Measurements from ENCODE around the gene FBXL16. TPM values are rescaled to one million over a fixed set of nuclear protein-coding genes. Genes with fewer than 3 reads are reported as not detected.

The FBXL16 gene
- total and polyA plus RNA-seq, 2 of the 13 experiments (the other 11 are each of a cell fraction or from before 2014, with no cell fraction given): 0.22 to 2.0 TPM

GRCh38 chr16:720990-721764, 15.6 kb upstream of the FBXL16 start, which contains the start of gene ANTKMT (continued):
- TF ChIP-seq, protein P1, sequence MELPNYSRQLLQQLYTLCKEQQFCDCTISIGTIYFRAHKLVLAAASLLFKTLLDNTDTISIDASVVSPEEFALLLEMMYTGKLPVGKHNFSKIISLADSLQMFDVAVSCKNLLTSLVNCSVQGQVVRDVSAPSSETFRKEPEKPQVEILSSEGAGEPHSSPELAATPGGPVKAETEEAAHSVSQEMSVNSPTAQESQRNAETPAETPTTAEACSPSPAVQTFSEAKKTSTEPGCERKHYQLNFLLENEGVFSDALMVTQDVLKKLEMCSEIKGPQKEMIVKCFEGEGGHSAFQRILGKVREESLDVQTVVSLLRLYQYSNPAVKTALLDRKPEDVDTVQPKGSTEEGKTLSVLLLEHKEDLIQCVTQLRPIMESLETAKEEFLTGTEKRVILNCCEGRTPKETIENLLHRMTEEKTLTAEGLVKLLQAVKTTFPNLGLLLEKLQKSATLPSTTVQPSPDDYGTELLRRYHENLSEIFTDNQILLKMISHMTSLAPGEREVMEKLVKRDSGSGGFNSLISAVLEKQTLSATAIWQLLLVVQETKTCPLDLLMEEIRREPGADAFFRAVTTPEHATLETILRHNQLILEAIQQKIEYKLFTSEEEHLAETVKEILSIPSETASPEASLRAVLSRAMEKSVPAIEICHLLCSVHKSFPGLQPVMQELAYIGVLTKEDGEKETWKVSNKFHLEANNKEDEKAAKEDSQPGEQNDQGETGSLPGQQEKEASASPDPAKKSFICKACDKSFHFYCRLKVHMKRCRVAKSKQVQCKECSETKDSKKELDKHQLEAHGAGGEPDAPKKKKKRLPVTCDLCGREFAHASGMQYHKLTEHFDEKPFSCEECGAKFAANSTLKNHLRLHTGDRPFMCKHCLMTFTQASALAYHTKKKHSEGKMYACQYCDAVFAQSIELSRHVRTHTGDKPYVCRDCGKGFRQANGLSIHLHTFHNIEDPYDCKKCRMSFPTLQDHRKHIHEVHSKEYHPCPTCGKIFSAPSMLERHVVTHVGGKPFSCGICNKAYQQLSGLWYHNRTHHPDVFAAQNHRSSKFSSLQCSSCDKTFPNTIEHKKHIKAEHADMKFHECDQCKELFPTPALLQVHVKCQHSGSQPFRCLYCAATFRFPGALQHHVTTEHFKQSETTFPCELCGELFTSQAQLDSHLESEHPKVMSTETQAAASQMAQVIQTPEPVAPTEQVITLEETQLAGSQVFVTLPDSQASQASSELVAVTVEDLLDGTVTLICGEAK (IDR thresholded peaks at IDR 0.05): no peak
- TF ChIP-seq, protein P1 (CRISPR knock-in tag; IDR thresholded peaks at IDR 0.05): peak; percentile 86
- TF ChIP-seq ZNF468 (CRISPR knock-in tag; IDR thresholded peaks at IDR 0.05): no peak
- TF ChIP-seq MED8 (CRISPR knock-in tag; IDR thresholded peaks at IDR 0.05; ENCODE audit: insufficient replicate concordance): peak; percentile 15
- no peak; the same call in 1 of the 2 replicates for TF ChIP-seq CTCF (CRISPR knock-in tag; IDR thresholded peaks at IDR 0.05)
- peak; percentile 53; the same call in 1 of the 2 replicates for TF ChIP-seq GATA4 (IDR thresholded peaks at IDR 0.05; ENCODE audit: borderline replicate concordance, low read depth)
- peak; percentile 19 for TF ChIP-seq ZFP91 (CRISPR knock-in tag; IDR thresholded peaks at IDR 0.05; ENCODE audit: borderline replicate concordance)
- TF ChIP-seq, protein P2, sequence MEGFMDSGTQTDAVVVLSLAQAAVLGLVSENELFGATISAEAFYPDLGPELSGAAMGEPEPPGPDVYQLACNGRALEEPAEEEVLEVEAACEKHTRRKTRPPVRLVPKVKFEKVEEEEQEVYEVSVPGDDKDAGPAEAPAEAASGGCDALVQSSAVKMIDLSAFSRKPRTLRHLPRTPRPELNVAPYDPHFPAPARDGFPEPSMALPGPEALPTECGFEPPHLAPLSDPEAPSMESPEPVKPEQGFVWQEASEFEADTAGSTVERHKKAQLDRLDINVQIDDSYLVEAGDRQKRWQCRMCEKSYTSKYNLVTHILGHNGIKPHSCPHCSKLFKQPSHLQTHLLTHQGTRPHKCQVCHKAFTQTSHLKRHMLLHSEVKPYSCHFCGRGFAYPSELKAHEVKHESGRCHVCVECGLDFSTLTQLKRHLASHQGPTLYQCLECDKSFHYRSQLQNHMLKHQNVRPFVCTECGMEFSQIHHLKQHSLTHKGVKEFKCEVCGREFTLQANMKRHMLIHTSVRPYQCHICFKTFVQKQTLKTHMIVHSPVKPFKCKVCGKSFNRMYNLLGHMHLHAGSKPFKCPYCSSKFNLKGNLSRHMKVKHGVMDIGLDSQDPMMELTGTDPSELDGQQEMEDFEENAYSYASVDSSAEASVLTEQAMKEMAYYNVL (CRISPR knock-in tag; IDR thresholded peaks at IDR 0.05; ENCODE audit: borderline replicate concordance): 0 out of 2 replicates have a peak, but pooled peaks have one; percentile 18
- TF ChIP-seq ZNF7 (CRISPR knock-in tag; IDR thresholded peaks at IDR 0.05): no peak
- TF ChIP-seq, protein P3, sequence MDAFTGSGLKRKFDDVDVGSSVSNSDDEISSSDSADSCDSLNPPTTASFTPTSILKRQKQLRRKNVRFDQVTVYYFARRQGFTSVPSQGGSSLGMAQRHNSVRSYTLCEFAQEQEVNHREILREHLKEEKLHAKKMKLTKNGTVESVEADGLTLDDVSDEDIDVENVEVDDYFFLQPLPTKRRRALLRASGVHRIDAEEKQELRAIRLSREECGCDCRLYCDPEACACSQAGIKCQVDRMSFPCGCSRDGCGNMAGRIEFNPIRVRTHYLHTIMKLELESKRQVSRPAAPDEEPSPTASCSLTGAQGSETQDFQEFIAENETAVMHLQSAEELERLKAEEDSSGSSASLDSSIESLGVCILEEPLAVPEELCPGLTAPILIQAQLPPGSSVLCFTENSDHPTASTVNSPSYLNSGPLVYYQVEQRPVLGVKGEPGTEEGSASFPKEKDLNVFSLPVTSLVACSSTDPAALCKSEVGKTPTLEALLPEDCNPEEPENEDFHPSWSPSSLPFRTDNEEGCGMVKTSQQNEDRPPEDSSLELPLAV (CRISPR knock-in tag; conservative IDR thresholded peaks at IDR 0.05; ENCODE audit: low read depth): 0 out of 2 replicates have a peak, but pooled peaks have one; percentile 65
- peak; percentile 90; the same call in 1 of the 2 replicates for TF ChIP-seq ZNF607 (CRISPR knock-in tag; IDR thresholded peaks at IDR 0.05; ENCODE audit: borderline replicate concordance)
